Prostate gland (tissue), 2 donors: ENCODE measurements around the gene KRT76.

ENCODE experiments used
- CTCF ChIP-seq, 4 experiments: fragments of 200-600 bp in 2 of 4; fragments of 450-650 bp in 2 of 4; sonication (generic) in 2 of 4; IDR thresholded peaks; 1 replicate in 3 of 4; 2 replicates in 1 of 4; pipeline ENCODE4 v1.5.1; 2016 to 2019; ENCODE audit warnings: antibody characterized with exemption in 4 of 4, mild to moderate bottlenecking in 2 of 4, moderate library complexity in 2 of 4
- POLR2A ChIP-seq: fragments of 450-650 bp; IDR thresholded peaks from one replicate; pipeline ENCODE4 v1.6.1; 2016; ENCODE audit warnings: antibody characterized with exemption, mild to moderate bottlenecking

GRCh38 chr12:52796839-52797528, 19.8 kb upstream of the KRT76 start:
- TF ChIP-seq POLR2A: no peak
- TF ChIP-seq CTCF (IDR thresholded peaks at IDR 0.05): no peak
